ENCODE data around the gene ARHGEF2. TPM values are rescaled to one million over a fixed set of nuclear protein-coding genes. Genes with fewer than 3 reads are reported as not detected.

The ARHGEF2 gene
- total and polyA plus RNA-seq, 2 donors (not counting 3 experiments of a cell fraction or from before 2014, with no cell fraction given): 59.2 to 118 TPM

DNA sequence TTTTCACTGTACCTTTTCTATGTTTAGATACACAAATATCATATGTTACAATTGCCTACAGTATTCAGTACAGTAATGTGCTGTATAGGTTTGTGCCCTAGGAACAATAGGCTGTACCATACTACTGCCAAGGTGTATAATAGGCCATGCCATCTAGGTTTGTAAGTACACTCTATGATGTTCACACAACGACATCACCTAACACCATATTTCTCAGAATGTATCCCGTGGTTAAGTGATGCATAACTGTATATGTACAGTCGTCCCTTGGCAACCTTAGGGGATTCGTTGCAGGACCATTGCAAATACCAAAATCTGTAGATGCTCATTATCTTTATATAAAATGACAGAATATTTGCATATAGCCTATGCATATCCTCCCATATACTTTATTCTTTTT lies 48.2 kb upstream of the ARHGEF2 start:
- H2AFZ ChIP-seq (ENCODE audit: low read depth, low read length): no peak overlapping the region
- CTCF ChIA-PET: interaction anchor here (1.0 to 2.6 kb wide), 13 partner anchors 11 to 359 kb away, joined by 3 to 92 read pairs (median 6); no protein-coding TSS in a partner anchor
- H3K36me3 ChIP-seq (ENCODE audit: control insufficient read depth in 2 of 2, extremely low read depth in 1 of 2, insufficient read depth in 2 of 2, low read length in 2 of 2): no peaks in the 10 kb centered on the region
- BruUV-seq (replicated peaks): no TSS peak
- H3K4me1 ChIP-seq (ENCODE audit: control insufficient read depth, extremely low read depth, insufficient read depth, low read length): no peaks in the 10 kb centered on the region
- no peak overlapping the region for H3K27ac ChIP-seq (ENCODE audit: insufficient read depth, low read depth, low read length)
- intact Hi-C loops (cut with micrococcal nuclease) (loop anchor here (1.0 kb wide), 2 partner anchors 28 to 40 kb away; partner anchors contain the start of gene LAMTOR2), dilution Hi-C loops (cut with MboI; ENCODE audit: extremely low pct_ligation_motif_present, low sequenced_read_pairs) (no loop called here)
- no peaks in the 10 kb centered on the region for H4K20me1 ChIP-seq (replicated peaks; ENCODE audit: control insufficient read depth, extremely low read depth, insufficient read depth, low read length)
- POLR2A ChIA-PET: no interaction called here
- no peaks in the 10 kb centered on the region for H3K27me3 ChIP-seq (ENCODE audit: control insufficient read depth in 2 of 2, insufficient read depth in 2 of 2, low read length in 2 of 2)
- H3K9ac ChIP-seq (replicated peaks; ENCODE audit: extremely low read depth, insufficient read depth, low read length): no peak overlapping the region
- H3K9me3 ChIP-seq (replicated peaks; ENCODE audit: control insufficient read depth, insufficient read depth, low read length): no peaks in the 10 kb centered on the region
- no peak for DNase-seq (ENCODE audit: low read depth, low spot score)
- no peak overlapping the region for H3K4me2 ChIP-seq (ENCODE audit: insufficient read depth, low read length)
- H3K4me3 ChIP-seq (replicated peaks in 1 of 3; ENCODE audit: insufficient read depth in 1 of 3, low read depth in 1 of 3, low read length in 3 of 3): no peak overlapping the region
- no peaks in the 10 kb centered on the region for H3K79me2 ChIP-seq (ENCODE audit: control insufficient read depth, insufficient read depth, low read length)
- H3K9me1 ChIP-seq (replicated peaks; ENCODE audit: control insufficient read depth, extremely low read depth, insufficient read depth, low read length): no peaks in the 10 kb centered on the region
- TF ChIP-seq, protein P1, sequence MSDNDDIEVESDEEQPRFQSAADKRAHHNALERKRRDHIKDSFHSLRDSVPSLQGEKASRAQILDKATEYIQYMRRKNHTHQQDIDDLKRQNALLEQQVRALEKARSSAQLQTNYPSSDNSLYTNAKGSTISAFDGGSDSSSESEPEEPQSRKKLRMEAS (IDR thresholded peaks at IDR 0.05; ENCODE audit: insufficient read depth, insufficient read length): no peak
- TF ChIP-seq GATA2 (IDR thresholded peaks at IDR 0.05; ENCODE audit: insufficient read depth, insufficient read length, low read depth, low read length) (no peak), JUN (IDR thresholded peaks at IDR 0.05; ENCODE audit: borderline replicate concordance, insufficient read depth, insufficient read length, low read depth) (no peak), POLR2A (IDR thresholded peaks at IDR 0.05; ENCODE audit: low read depth, low read length) (no peak)
- FAIRE-seq: no peak

DNA sequence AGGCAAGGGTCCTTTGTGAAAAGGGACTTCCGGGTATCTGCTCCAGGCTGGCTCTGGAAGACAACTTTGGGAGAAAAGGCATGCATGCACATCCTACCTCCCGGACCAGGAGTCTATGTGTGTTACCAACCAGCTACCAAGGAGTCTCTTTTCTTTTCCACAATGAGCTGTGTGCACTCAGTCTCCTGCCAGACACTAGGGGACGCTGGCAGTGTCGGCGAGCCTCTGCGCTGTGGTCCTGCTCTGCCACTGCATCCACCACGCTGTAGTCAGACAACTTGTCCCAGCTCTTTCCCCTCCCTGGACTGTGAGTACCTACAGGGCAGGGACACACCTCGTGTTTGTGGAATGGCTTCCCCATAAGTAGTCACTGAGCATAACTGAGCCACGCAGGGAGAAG lies 47.5 kb upstream of the ARHGEF2 start:
- POLR2A ChIA-PET: interaction anchor here (0.7 kb wide), 1 partner anchor 187 kb away, joined by 4 read pairs; the partner anchor contains the start of gene PMF1
- dilution Hi-C loops (cut with MboI; ENCODE audit: extremely low pct_ligation_motif_present, low sequenced_read_pairs): no loop called here

More for the DNA sequence above, 47.5 kb upstream of the ARHGEF2 start:
- no peaks in the 10 kb centered on the region for H3K36me3 ChIP-seq (ENCODE audit: control insufficient read depth in 2 of 2, extremely low read depth in 1 of 2, insufficient read depth in 2 of 2, low read length in 2 of 2)
- no peak for TF ChIP-seq GATA2 (IDR thresholded peaks at IDR 0.05; ENCODE audit: insufficient read depth, insufficient read length, low read depth, low read length)
- no peak for TF ChIP-seq POLR2AphosphoS5 (IDR thresholded peaks at IDR 0.05; ENCODE audit: insufficient read depth, low read depth, low read length)
- TF ChIP-seq, protein P1 (IDR thresholded peaks at IDR 0.05; ENCODE audit: insufficient read depth, insufficient read length): no peak
- TF ChIP-seq MYC (IDR thresholded peaks at IDR 0.05; ENCODE audit: low read depth, low read length): no peak
- TF ChIP-seq FOS (IDR thresholded peaks at IDR 0.05; ENCODE audit: borderline replicate concordance, insufficient read depth, low read length): no peak
- TF ChIP-seq, protein P2, sequence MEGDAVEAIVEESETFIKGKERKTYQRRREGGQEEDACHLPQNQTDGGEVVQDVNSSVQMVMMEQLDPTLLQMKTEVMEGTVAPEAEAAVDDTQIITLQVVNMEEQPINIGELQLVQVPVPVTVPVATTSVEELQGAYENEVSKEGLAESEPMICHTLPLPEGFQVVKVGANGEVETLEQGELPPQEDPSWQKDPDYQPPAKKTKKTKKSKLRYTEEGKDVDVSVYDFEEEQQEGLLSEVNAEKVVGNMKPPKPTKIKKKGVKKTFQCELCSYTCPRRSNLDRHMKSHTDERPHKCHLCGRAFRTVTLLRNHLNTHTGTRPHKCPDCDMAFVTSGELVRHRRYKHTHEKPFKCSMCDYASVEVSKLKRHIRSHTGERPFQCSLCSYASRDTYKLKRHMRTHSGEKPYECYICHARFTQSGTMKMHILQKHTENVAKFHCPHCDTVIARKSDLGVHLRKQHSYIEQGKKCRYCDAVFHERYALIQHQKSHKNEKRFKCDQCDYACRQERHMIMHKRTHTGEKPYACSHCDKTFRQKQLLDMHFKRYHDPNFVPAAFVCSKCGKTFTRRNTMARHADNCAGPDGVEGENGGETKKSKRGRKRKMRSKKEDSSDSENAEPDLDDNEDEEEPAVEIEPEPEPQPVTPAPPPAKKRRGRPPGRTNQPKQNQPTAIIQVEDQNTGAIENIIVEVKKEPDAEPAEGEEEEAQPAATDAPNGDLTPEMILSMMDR (IDR thresholded peaks at IDR 0.05; ENCODE audit: extremely low read depth in 1 of 2, insufficient read depth in 1 of 2, low read depth in 1 of 2, low read length in 2 of 2): peak; percentile 70 to 90
- TF ChIP-seq JUN (IDR thresholded peaks at IDR 0.05; ENCODE audit: borderline replicate concordance, insufficient read depth, insufficient read length, low read depth): no peak
- no peak for TF ChIP-seq POLR2A (IDR thresholded peaks at IDR 0.05; ENCODE audit: low read depth, low read length)
- peak; percentile 75 for FAIRE-seq
- H3K9me3 ChIP-seq (replicated peaks; ENCODE audit: control insufficient read depth, insufficient read depth, low read length): no peaks in the 10 kb centered on the region
- no peaks in the 10 kb centered on the region for H4K20me1 ChIP-seq (replicated peaks; ENCODE audit: control insufficient read depth, extremely low read depth, insufficient read depth, low read length)
- no peaks in the 10 kb centered on the region for H3K27me3 ChIP-seq (ENCODE audit: control insufficient read depth in 2 of 2, insufficient read depth in 2 of 2, low read length in 2 of 2)
- no peak overlapping the region for H3K27ac ChIP-seq (ENCODE audit: insufficient read depth, low read depth, low read length)
- CTCF ChIA-PET: interaction anchor here (0.6 to 2.6 kb wide), 26 partner anchors 10 to 360 kb away, joined by 3 to 92 read pairs (median 4); partner anchors contain the start of gene MEX3A
- H2AFZ ChIP-seq (ENCODE audit: low read depth, low read length): peak overlapping the region; percentile 83
- intact Hi-C loops (cut with micrococcal nuclease): loop anchor here (1.0 kb wide), 2 partner anchors 28 to 40 kb away; partner anchors contain the start of gene LAMTOR2
- DNase-seq (ENCODE audit: low read depth, low spot score): peak; percentile 64
- no TSS peak for BruUV-seq (replicated peaks)
- no peaks in the 10 kb centered on the region for H3K9me1 ChIP-seq (replicated peaks; ENCODE audit: control insufficient read depth, extremely low read depth, insufficient read depth, low read length)
- peaks cover 3% of the 10 kb centered on the region for H3K4me1 ChIP-seq (ENCODE audit: control insufficient read depth, extremely low read depth, insufficient read depth, low read length)
- H3K4me3 ChIP-seq (replicated peaks in 1 of 3; ENCODE audit: insufficient read depth in 1 of 3, low read depth in 1 of 3, low read length in 3 of 3): no peak overlapping the region
- H3K79me2 ChIP-seq (ENCODE audit: control insufficient read depth, insufficient read depth, low read length): no peaks in the 10 kb centered on the region
- no peak overlapping the region for H3K9ac ChIP-seq (replicated peaks; ENCODE audit: extremely low read depth, insufficient read depth, low read length)
- H3K4me2 ChIP-seq (ENCODE audit: insufficient read depth, low read length): no peak overlapping the region

Measured in endothelial cell of umbilical vein (primary cell).